Gastrocnemius medialis (tissue), 4 donors: ENCODE measurements around the gene FBLIM1. TPM values are rescaled to one million over a fixed set of nuclear protein-coding genes. Genes with fewer than 3 reads are reported as not detected.

Experiments used
- ATAC-seq, 2 donors: fragments of 150-250 bp; one replicate each; pipeline ENCODE4 v1.9.1; 2016
- DNase-seq, 2 donors: peaks; one replicate each; pipeline ENCODE4 v3.0.0-alpha.2; 2019
- H3K27ac ChIP-seq, 4 donors: fragments of 200-600 bp; sonication (generic); 1 replicate in 1 of 4; 2 replicates in 3 of 4; pipeline ENCODE4 v1.5.1; 2016 to 2018; ENCODE audit warnings: mild to moderate bottlenecking in 2 of 4, moderate library complexity in 1 of 4
- H3K27me3 ChIP-seq, 3 donors: fragments of 200-600 bp; sonication (generic) in 2 of 3; 1 replicate in 1 of 3; 2 replicates in 2 of 3; pipeline versions ENCODE4 v1.5.1 to v1.6.0; 2016 to 2019; ENCODE audit warnings: mild to moderate bottlenecking in 1 of 3, moderate library complexity in 1 of 3
- H3K36me3 ChIP-seq, 2 donors: fragments of 200-600 bp; sonication (generic) in 1 of 2; one replicate each; pipeline ENCODE4 v1.5.1; 2017 to 2018
- H3K4me1 ChIP-seq, 2 donors: fragments of 200-600 bp; sonication (generic) in 1 of 2; one replicate each; pipeline ENCODE4 v1.5.1; 2016 to 2017; ENCODE audit warnings: mild to moderate bottlenecking in 2 of 2
- H3K4me3 ChIP-seq, 4 donors: fragments of 200-600 bp; sonication (generic) in 3 of 4; 1 replicate in 1 of 4; 2 replicates in 3 of 4; pipeline ENCODE4 v1.5.1; 2016 to 2019; ENCODE audit warnings: mild to moderate bottlenecking in 2 of 4
- H3K9me3 ChIP-seq, 3 donors: fragments of 200-600 bp; sonication (generic) in 2 of 3; 1 replicate in 1 of 3; 2 replicates in 2 of 3; pipeline ENCODE4 v1.5.1; 2016 to 2019
- POLR2A ChIP-seq, 2 donors: fragments of 450-650 bp; IDR thresholded peaks; one replicate each; pipeline ENCODE4 v1.6.1; 2017; ENCODE audit warnings: antibody characterized with exemption in 2 of 2, mild to moderate bottlenecking in 2 of 2, moderate library complexity in 2 of 2
- in situ Hi-C, 4 donors: fragments of 200-750 bp; cut with MboI; loops; one replicate each; pipeline versions ENCODE4 v1.15.0 to v1.8.0; 2017; ENCODE audit warnings: low sequenced_read_pairs in 4 of 4
- intact Hi-C: fragments of 100-400 bp; cut with DNase I; formaldehyde crosslinking; loops from one replicate; pipeline ENCODE4 v1.15.1; 2023; ENCODE audit warnings: low total_unique reads
- total RNA-seq, 4 donors: library from RNA; depleted of rRNA; stranded (reverse); fragments of >200 nt; gene quantifications; one replicate each; pipeline versions ENCODE4 v1.1.0 to v1.2.3, GENCODE V29; 2016
- TF ChIP-seq, protein P1 (sequence below), 5 experiments: fragments of 450-650 bp in 3 of 5; fragments of 200-600 bp in 2 of 5; sonication (generic) in 2 of 5; IDR thresholded peaks in 4 of 5; conservative IDR thresholded peaks in 1 of 5; 1 replicate in 4 of 5; 2 replicates in 1 of 5; pipeline ENCODE4 v1.5.1; 2016 to 2019; ENCODE audit warnings: antibody characterized with exemption in 5 of 5, mild to moderate bottlenecking in 3 of 5, moderate library complexity in 3 of 5

Gene FBLIM1
- total RNA-seq, 4 donors from 2014 or later: 1.4 to 3.9 (median 3.8) TPM

DNA sequence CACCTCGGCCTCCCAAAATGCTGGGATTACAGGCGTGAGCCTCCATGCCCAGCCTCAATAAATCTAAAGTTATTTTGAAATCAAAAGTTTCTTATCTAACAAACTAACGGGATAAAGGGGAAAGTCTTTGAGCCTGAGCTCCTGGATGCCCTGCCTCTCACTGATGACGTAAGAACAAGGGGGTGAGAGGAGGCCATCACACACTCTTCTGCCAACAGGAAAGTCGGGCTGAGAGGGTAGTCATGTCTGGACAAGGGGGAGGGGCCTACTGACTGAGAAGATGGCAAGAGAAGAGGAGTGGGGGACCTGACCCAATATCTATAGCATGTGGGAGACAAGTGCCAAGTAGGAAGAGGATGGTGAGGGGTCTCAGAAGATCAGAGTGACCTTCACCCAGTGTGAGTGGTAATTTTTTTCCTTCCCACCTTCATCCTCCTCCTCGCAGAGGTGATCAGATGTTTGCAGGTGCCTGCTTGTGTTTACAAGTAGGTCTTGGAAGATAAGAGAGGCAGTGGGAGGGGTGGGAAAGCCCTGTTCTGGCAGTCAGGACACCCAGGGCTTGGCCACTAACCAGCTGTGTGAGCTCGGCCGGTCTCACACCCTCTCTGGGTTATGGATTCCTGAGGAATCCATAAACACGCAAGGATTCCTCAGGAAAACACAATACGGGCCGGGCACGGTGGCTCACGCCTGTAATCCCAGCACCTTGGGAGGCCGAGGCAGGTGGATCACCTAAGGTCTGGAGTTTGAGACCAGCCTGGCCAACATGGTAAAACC lies 39.2 kb downstream of the FBLIM1 start:
- intact Hi-C loops: no loop called here
- Histone ChIP-seq H3K36me3 (no peaks in the 10 kb centered on the region), H3K27ac (no peak overlapping the region), H3K4me3 (no peak overlapping the region), H3K4me1 (peaks cover 10 to 17% of the 10 kb centered on the region in 2 donors), H3K9me3 (no peaks in the 10 kb centered on the region), H3K27me3 (no peaks in the 10 kb centered on the region)
- no peak for ATAC-seq
- no peak for TF ChIP-seq POLR2A (IDR thresholded peaks at IDR 0.05)
- TF ChIP-seq, protein P1, sequence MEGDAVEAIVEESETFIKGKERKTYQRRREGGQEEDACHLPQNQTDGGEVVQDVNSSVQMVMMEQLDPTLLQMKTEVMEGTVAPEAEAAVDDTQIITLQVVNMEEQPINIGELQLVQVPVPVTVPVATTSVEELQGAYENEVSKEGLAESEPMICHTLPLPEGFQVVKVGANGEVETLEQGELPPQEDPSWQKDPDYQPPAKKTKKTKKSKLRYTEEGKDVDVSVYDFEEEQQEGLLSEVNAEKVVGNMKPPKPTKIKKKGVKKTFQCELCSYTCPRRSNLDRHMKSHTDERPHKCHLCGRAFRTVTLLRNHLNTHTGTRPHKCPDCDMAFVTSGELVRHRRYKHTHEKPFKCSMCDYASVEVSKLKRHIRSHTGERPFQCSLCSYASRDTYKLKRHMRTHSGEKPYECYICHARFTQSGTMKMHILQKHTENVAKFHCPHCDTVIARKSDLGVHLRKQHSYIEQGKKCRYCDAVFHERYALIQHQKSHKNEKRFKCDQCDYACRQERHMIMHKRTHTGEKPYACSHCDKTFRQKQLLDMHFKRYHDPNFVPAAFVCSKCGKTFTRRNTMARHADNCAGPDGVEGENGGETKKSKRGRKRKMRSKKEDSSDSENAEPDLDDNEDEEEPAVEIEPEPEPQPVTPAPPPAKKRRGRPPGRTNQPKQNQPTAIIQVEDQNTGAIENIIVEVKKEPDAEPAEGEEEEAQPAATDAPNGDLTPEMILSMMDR (IDR thresholded peaks at IDR 0.05 in 4 of 5, conservative IDR thresholded peaks at IDR 0.05 in 1 of 5): no peak
- DNase-seq: no peak
- in situ Hi-C loops: no loop called here

DNA sequence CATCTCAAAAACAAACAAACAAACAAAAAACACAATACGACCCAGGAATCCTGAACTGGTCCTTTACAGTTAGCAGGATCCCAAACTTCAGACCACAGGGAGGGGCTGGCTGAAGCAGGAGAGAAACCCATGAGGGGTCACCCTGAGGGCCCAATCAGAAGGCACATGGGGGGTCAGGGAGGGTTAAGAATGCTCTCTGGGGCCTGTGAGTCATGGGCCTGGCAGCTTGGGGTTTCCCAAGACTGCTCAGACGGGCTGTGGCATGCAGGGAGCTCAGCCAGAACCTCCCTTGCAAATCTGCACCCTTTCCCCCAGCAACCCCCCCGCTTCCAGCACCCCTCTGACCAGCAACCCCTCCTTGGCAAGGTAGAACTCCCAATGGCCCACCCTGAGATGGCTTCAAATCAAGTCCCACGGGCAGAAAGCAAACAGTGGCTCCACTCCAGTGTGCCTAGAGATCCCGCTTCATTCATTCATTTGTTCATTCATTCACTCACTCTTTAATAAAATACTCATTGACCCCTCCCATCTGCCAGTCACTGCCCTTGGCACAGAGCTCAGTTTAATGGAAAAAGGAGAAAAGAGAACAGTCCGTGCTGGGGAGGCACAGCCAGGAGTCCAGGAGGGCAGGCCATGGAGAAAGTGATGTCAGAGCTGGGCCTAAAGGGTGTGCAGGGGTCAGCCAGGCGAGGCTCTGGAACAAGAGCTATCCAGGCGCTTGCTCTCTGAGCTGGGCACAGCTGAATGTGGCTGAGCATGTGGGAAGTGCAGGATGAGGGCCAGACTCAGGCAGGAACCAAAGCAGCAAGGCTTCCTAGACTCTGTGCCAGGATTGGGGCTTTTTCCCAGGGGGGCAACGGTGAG lies 40.6 kb downstream of the FBLIM1 start:
- DNase-seq: peak in 1 of 2 donors; percentile 75
- H3K27me3 ChIP-seq: no peaks in the 10 kb centered on the region
- TF ChIP-seq, protein P1 (IDR thresholded peaks at IDR 0.05 in 4 of 5, conservative IDR thresholded peaks at IDR 0.05 in 1 of 5): no peak
- TF ChIP-seq POLR2A (IDR thresholded peaks at IDR 0.05): no peak
- H3K4me3 ChIP-seq: no peak overlapping the region
- peak overlapping the region in 3 of 4 donors; percentile 34 to 60 (median 48) for H3K27ac ChIP-seq
- H3K4me1 ChIP-seq: peaks cover 10 to 17% of the 10 kb centered on the region in 2 donors
- H3K36me3 ChIP-seq: no peaks in the 10 kb centered on the region
- peak; percentile 71 to 82 for ATAC-seq
- no peaks in the 10 kb centered on the region for H3K9me3 ChIP-seq
- in situ Hi-C loops: no loop called here
- intact Hi-C loops: no loop called here

DNA sequence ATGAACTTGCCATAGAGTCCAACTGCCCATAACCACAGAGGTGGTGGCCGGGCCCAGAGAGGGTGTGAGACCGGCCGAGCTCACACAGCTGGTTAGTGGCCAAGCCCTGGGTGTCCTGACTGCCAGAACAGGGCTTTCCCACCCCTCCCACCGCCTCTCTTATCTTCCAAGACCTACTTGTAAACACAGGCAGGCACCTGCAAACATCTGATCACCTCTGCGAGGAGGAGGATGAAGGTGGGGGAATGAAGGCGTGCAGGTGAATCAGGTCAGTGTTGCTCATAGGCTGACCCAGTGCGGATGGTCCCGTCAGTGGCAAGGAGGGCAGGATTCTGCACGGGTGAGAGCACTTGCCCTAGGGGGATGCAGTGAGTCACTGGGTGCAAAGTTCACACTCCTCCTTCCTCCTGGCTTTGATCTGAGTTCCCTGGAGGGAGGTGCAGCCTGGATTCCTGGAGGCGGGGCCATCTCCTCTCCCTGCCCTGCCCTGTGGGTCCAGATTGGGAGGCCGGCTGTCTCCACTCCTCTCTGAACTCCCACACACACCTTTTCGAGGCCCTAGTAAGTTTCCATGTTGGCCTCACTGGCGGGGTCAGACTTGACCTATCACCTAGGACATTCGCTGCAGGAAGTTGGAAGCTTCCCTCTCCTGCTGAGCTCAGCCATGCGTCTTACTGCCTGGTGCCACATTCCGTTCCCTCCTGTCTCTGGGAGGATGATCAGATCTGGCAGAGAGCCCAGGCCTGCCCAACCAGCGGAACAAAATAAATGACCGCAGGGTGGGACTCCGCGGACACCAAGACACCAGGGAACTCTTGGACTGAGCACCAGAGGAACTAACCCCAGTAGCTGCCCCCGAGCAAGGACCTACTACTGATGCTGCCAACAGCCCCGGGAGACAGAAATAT lies 41.6 kb downstream of the FBLIM1 start:
- Histone ChIP-seq H3K36me3 (no peaks in the 10 kb centered on the region), H3K4me3 (no peak overlapping the region), H3K27ac (peak overlapping the region in 2 of 4 donors; percentile 31 to 60), H3K27me3 (no peaks in the 10 kb centered on the region), H3K9me3 (no peaks in the 10 kb centered on the region), H3K4me1 (peaks cover 10 to 17% of the 10 kb centered on the region in 2 donors)
- DNase-seq: peak in 1 of 2 donors; percentile 19
- ATAC-seq: no peak
- TF ChIP-seq, protein P1 (IDR thresholded peaks at IDR 0.05 in 4 of 5, conservative IDR thresholded peaks at IDR 0.05 in 1 of 5): no peak
- no peak for TF ChIP-seq POLR2A (IDR thresholded peaks at IDR 0.05)
- intact Hi-C loops: no loop called here
- in situ Hi-C loops: loop anchor here in 2 of 4 donors (25.0 kb wide), 3 partner anchors 162 to 262 kb away; partner anchors contain the start of genes FAM131C (in 1 of the 2) and ZBTB17 (in 1 of the 2)
